ENCODE measurements around the gene ZNF562. TPM values are rescaled to one million over a fixed set of nuclear protein-coding genes. Genes with fewer than 3 reads are reported as not detected.

The ZNF562 gene
- total and polyA plus RNA-seq, 2 of the 4 experiments (the other 2 are of a cell fraction): 5.2 to 43.7 TPM

GRCh38 chr19:9636018-9636417 lies 38.9 kb downstream of the ZNF562 start:
- no peak overlapping the region for H3K4me2 ChIP-seq (ENCODE audit: low read depth, low read length)
- H3K36me3 ChIP-seq (ENCODE audit: control insufficient read depth, insufficient read depth, low read length): peaks cover 23% of the 10 kb centered on the region
- no peaks in the 10 kb centered on the region for H4K20me1 ChIP-seq (ENCODE audit: insufficient read depth, low read length)
- no peak overlapping the region for H2AFZ ChIP-seq (replicated peaks; ENCODE audit: low read length, poor library complexity)
- WGBS, 2 experiments (ENCODE audit: extremely low coverage in 2 of 2, insufficient read length in 1 of 2): 100% methylated on average over 1 of the region's 5 CpGs; no CpG with 5 or more reads in 1 of the 2 experiments
- H2BK5ac ChIP-seq (ENCODE audit: low read depth, low read length, poor library complexity, severe bottlenecking): no peak overlapping the region
- no peak overlapping the region for H2BK15ac ChIP-seq (ENCODE audit: low read depth, low read length)
- H3K27me3 ChIP-seq (ENCODE audit: control insufficient read depth, insufficient read depth, low read length): no peaks in the 10 kb centered on the region
- H3K4me1 ChIP-seq (ENCODE audit: control insufficient read depth, insufficient read depth, low read length): no peaks in the 10 kb centered on the region
- no peak overlapping the region for H3K27ac ChIP-seq (ENCODE audit: insufficient read depth, low read length)
- no peak overlapping the region for H4K8ac ChIP-seq (ENCODE audit: low read depth in 2 of 2, low read length in 2 of 2)
- DNase-seq (no peak), ATAC-seq (ENCODE audit: low read depth) (no peak)
- no peaks in the 10 kb centered on the region for H3K9me1 ChIP-seq (ENCODE audit: insufficient read depth, low read length)
- no peak overlapping the region for H2AK5ac ChIP-seq (ENCODE audit: low read depth, low read length)
- no peak overlapping the region for H4K5ac ChIP-seq (ENCODE audit: low read depth, low read length)
- no peak overlapping the region for H2AK9ac ChIP-seq (replicated peaks; ENCODE audit: low read depth, low read length, poor library complexity)
- no peak overlapping the region for H3K18ac ChIP-seq (ENCODE audit: low read depth, low read length)
- H3K14ac ChIP-seq (replicated peaks; ENCODE audit: low read depth, low read length): no peak overlapping the region
- in situ Hi-C loops (cut with MboI; ENCODE audit: low sequenced_read_pairs) (no loop called here), dilution Hi-C loops (cut with HindIII; ENCODE audit: low sequenced_read_pairs, unreplicated experiment) (no loop called here), intact Hi-C loops (cut with micrococcal nuclease) (no loop called here)
- no peak overlapping the region for H3K56ac ChIP-seq (ENCODE audit: extremely low read depth, insufficient read depth, low read length)
- POLR2A ChIA-PET (ENCODE audit: unreplicated experiment): no interaction called here
- H3K9ac ChIP-seq (ENCODE audit: low read depth, low read length): no peak overlapping the region
- H4K91ac ChIP-seq (ENCODE audit: insufficient read depth, low read depth, low read length): no peak overlapping the region
- no peak overlapping the region for H2BK20ac ChIP-seq (ENCODE audit: low read depth, low read length)
- H3K4me3 ChIP-seq (ENCODE audit: insufficient read depth, low read depth, low read length): no peak overlapping the region
- H3K79me1 ChIP-seq (ENCODE audit: low read depth in 1 of 2, low read length in 2 of 2): no peaks in the 10 kb centered on the region
- H2BK120ac ChIP-seq (ENCODE audit: low read depth, low read length): no peak overlapping the region
- no peaks in the 10 kb centered on the region for H3K9me3 ChIP-seq (ENCODE audit: control insufficient read depth, insufficient read depth, low read length)
- CTCF ChIA-PET: no interaction called here
- TF ChIP-seq FOS (IDR thresholded peaks at IDR 0.05; ENCODE audit: low read depth, low read length) (no peak), CEBPB (IDR thresholded peaks at IDR 0.05; ENCODE audit: low read depth, low read length) (no peak), MXI1 (IDR thresholded peaks at IDR 0.05; ENCODE audit: borderline replicate concordance, low read depth, low read length) (no peak), SMC3 (IDR thresholded peaks at IDR 0.05; ENCODE audit: low read depth, low read length) (no peak), MAZ (IDR thresholded peaks at IDR 0.05; ENCODE audit: borderline replicate concordance, low read depth, low read length) (no peak), NFE2L2 (IDR thresholded peaks at IDR 0.05; ENCODE audit: low read depth, low read length) (no peak), RFX5 (IDR thresholded peaks at IDR 0.05; ENCODE audit: low read depth, low read length) (no peak), POLR2A (IDR thresholded peaks at IDR 0.05; ENCODE audit: low read depth, low read length) (no peak), USF2 (IDR thresholded peaks at IDR 0.05; ENCODE audit: low read depth, low read length) (no peak), MAFK (IDR thresholded peaks at IDR 0.05; ENCODE audit: low read depth, low read length) (no peak)
- H3K23ac ChIP-seq (ENCODE audit: low read depth, low read length): no peak overlapping the region
- no TSS peak for BruUV-seq (replicated peaks)
- no peak overlapping the region for H3K4ac ChIP-seq (ENCODE audit: low read depth, low read length)
